ENCODE data around the gene GMDS. TPM values are rescaled to one million over a fixed set of nuclear protein-coding genes. Genes with fewer than 3 reads are reported as not detected.
A peak's percentile ranks its signal among the peaks of the same experiment; 100 is the strongest.

The GMDS gene
- total and polyA plus RNA-seq, 2 donors (not counting 1 experiment from before 2014, with no cell fraction given) = 12.7 to 34.5 TPM

DNA sequence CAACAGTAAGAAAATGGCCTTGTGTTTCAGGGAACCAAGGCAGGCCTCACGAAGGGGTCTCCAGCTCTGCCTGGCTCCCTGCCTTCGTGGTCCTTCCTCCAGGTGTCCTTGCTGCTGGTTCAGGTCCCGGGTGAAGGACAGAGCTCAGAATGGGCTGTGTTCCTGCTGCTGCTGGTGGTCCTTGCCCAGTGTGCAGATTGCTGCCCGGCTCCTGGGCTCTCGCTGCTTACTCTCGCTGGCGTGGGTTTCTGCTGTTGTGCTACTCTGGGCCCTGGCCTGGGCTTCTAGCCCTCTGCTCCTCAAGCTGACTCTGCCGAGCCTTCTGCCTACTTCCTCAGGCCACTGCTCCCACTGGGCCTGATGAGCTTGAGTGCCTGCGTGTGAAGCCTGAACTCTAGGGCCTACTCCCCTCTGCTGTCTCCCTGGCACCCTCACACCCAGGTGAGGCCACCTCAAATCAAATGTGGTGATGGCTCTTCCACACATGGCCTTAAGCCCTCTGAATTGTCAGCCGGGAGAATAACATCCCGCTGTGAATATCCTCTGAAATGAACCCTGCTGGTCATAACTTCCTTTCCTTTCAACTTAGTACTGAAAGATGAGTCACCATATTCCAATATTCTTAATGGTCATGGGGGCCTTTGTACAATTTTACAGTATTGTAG is 464.1 kb downstream of the GMDS start:
- H3K4me2 ChIP-seq (ENCODE audit: extremely low read depth, insufficient read depth, low read length) = no peak overlapping the region
- no peak for TF ChIP-seq EZH2 (IDR thresholded peaks at IDR 0.05; ENCODE audit: low read length, missing control alignments)
- TF ChIP-seq, protein P1, sequence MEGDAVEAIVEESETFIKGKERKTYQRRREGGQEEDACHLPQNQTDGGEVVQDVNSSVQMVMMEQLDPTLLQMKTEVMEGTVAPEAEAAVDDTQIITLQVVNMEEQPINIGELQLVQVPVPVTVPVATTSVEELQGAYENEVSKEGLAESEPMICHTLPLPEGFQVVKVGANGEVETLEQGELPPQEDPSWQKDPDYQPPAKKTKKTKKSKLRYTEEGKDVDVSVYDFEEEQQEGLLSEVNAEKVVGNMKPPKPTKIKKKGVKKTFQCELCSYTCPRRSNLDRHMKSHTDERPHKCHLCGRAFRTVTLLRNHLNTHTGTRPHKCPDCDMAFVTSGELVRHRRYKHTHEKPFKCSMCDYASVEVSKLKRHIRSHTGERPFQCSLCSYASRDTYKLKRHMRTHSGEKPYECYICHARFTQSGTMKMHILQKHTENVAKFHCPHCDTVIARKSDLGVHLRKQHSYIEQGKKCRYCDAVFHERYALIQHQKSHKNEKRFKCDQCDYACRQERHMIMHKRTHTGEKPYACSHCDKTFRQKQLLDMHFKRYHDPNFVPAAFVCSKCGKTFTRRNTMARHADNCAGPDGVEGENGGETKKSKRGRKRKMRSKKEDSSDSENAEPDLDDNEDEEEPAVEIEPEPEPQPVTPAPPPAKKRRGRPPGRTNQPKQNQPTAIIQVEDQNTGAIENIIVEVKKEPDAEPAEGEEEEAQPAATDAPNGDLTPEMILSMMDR (conservative IDR thresholded peaks at IDR 0.05 in 1 of 2, IDR thresholded peaks at IDR 0.05 in 1 of 2; ENCODE audit: low read depth in 1 of 2, low read length in 2 of 2) = no peak
- peak in 1 of 2 donors; percentile 23 for DNase-seq (ENCODE audit: low read depth in 2 of 2)

DNA sequence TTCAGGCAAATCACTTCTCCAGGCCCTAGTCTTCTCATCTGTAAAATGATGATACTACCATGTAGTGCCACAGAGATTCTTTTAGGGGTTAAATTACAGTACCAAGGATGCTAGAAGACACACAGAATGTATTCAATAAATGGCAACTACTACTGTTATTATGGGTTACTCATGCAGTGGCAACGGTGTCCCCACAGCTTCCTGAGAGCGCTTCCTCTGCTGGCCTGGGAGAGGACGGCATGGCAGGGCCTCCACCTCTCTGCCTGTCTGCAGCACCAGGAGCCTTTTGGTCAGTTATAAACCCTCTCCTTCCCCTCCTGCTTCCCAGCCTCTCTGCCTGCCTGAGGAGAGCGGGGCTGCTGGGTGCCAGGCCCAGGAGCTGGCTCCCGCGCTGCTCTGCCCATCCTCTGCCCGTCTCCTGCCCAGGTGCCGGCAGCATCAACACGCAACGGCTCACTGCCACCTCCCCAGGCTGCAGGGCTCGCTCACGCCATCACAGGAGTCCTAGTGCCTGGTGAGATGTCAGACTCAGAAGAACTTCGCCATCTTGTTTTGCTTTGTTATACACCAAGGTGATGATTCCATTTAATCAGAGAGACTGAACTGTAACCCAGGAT is 465.0 kb downstream of the GMDS start:
- Histone ChIP-seq H3K9ac (ENCODE audit: insufficient read depth, low read length) (no peak overlapping the region), H3K4me2 (ENCODE audit: extremely low read depth, insufficient read depth, low read length) (no peak overlapping the region), H3K79me2 (ENCODE audit: control insufficient read depth, insufficient read depth, low read length) (no peaks in the 10 kb centered on the region), H3K9me3 (ENCODE audit: control insufficient read depth, insufficient read depth, low read depth, low read length) (no peaks in the 10 kb centered on the region), H3K4me3 (replicated peaks in 1 of 4; ENCODE audit: control extremely low read depth in 1 of 4, insufficient read depth in 1 of 4, low read depth in 3 of 4, low read length in 4 of 4) (no peak overlapping the region), H3K4me1 (ENCODE audit: control insufficient read depth, extremely low read depth, insufficient read depth, low read length) (no peaks in the 10 kb centered on the region), H4K20me1 (ENCODE audit: control insufficient read depth, extremely low read depth, insufficient read depth, low read length) (no peaks in the 10 kb centered on the region), H2AFZ (ENCODE audit: low read length) (no peak overlapping the region), H3K27ac (ENCODE audit: insufficient read depth, low read length) (no peak overlapping the region), H3K36me3 (ENCODE audit: control insufficient read depth, insufficient read depth, low read length) (no peaks in the 10 kb centered on the region), H3K27me3 (ENCODE audit: control insufficient read depth, insufficient read depth, low read length) (no peaks in the 10 kb centered on the region)
- TF ChIP-seq, protein P1 (conservative IDR thresholded peaks at IDR 0.05 in 1 of 2, IDR thresholded peaks at IDR 0.05 in 1 of 2; ENCODE audit: low read depth in 1 of 2, low read length in 2 of 2) = no peak
- TF ChIP-seq EZH2 (IDR thresholded peaks at IDR 0.05; ENCODE audit: low read length, missing control alignments) = no peak
- DNase-seq (ENCODE audit: low read depth in 2 of 2) = no peak

More for the DNA sequence above, 464.1 kb downstream of the GMDS start:
- no peak overlapping the region for H2AFZ ChIP-seq (ENCODE audit: low read length)
- H3K79me2 ChIP-seq (ENCODE audit: control insufficient read depth, insufficient read depth, low read length) = no peaks in the 10 kb centered on the region
- H3K27me3 ChIP-seq (ENCODE audit: control insufficient read depth, insufficient read depth, low read length) = no peaks in the 10 kb centered on the region
- no peaks in the 10 kb centered on the region for H3K36me3 ChIP-seq (ENCODE audit: control insufficient read depth, insufficient read depth, low read length)
- H4K20me1 ChIP-seq (ENCODE audit: control insufficient read depth, extremely low read depth, insufficient read depth, low read length) = no peaks in the 10 kb centered on the region
- H3K9ac ChIP-seq (ENCODE audit: insufficient read depth, low read length) = no peak overlapping the region
- H3K4me3 ChIP-seq (replicated peaks in 1 of 4; ENCODE audit: control extremely low read depth in 1 of 4, insufficient read depth in 1 of 4, low read depth in 3 of 4, low read length in 4 of 4) = no peak overlapping the region
- H3K4me1 ChIP-seq (ENCODE audit: control insufficient read depth, extremely low read depth, insufficient read depth, low read length) = no peaks in the 10 kb centered on the region
- no peaks in the 10 kb centered on the region for H3K9me3 ChIP-seq (ENCODE audit: control insufficient read depth, insufficient read depth, low read depth, low read length)
- H3K27ac ChIP-seq (ENCODE audit: insufficient read depth, low read length) = no peak overlapping the region

DNA sequence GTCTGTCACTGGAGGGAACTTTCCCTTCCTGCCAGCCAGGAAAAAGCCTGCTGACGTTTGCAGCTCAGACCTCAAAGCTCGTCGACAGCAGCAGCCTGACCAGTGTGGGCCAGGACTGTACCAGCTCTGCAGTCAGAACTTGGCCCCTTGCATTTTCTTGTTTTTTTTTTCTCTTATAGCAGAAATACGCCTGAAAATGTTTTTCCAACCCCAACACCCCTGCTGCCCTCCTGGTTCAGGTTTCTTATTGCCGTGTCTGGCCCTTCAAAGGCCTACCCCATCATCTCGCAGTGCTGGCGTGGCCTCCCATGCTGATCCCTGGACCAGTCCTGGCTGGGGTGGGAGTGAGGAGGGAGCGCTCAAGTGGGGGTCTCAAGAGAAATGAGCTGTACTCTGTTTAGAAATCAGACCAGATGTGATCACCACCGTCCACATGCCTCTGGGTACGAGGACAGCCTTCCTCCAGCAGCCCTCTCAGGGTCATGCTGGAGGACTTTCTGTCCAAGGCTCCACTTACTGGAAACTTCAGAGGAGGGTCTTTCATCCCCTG is 466.6 kb downstream of the GMDS start:
- Histone ChIP-seq H3K27me3 (ENCODE audit: control insufficient read depth, insufficient read depth, low read length) (no peaks in the 10 kb centered on the region), H3K4me2 (ENCODE audit: extremely low read depth, insufficient read depth, low read length) (no peak overlapping the region), H4K20me1 (ENCODE audit: control insufficient read depth, extremely low read depth, insufficient read depth, low read length) (no peaks in the 10 kb centered on the region), H3K9me3 (ENCODE audit: control insufficient read depth, insufficient read depth, low read depth, low read length) (no peaks in the 10 kb centered on the region), H3K27ac (ENCODE audit: insufficient read depth, low read length) (no peak overlapping the region), H3K4me1 (ENCODE audit: control insufficient read depth, extremely low read depth, insufficient read depth, low read length) (peaks cover 4% of the 10 kb centered on the region), H2AFZ (ENCODE audit: low read length) (no peak overlapping the region), H3K4me3 (replicated peaks in 1 of 4; ENCODE audit: control extremely low read depth in 1 of 4, insufficient read depth in 1 of 4, low read depth in 3 of 4, low read length in 4 of 4) (no peak overlapping the region), H3K36me3 (ENCODE audit: control insufficient read depth, insufficient read depth, low read length) (no peaks in the 10 kb centered on the region), H3K79me2 (ENCODE audit: control insufficient read depth, insufficient read depth, low read length) (no peaks in the 10 kb centered on the region), H3K9ac (ENCODE audit: insufficient read depth, low read length) (no peak overlapping the region)
- TF ChIP-seq, protein P1 (conservative IDR thresholded peaks at IDR 0.05 in 1 of 2, IDR thresholded peaks at IDR 0.05 in 1 of 2; ENCODE audit: low read depth in 1 of 2, low read length in 2 of 2) = no peak
- TF ChIP-seq EZH2 (IDR thresholded peaks at IDR 0.05; ENCODE audit: low read length, missing control alignments) = no peak
- DNase-seq (ENCODE audit: low read depth in 2 of 2) = no peak

Measured in fibroblast of lung (primary cell).